ENCODE results near the gene DLGAP4.

DLGAP4 gene

DNA sequence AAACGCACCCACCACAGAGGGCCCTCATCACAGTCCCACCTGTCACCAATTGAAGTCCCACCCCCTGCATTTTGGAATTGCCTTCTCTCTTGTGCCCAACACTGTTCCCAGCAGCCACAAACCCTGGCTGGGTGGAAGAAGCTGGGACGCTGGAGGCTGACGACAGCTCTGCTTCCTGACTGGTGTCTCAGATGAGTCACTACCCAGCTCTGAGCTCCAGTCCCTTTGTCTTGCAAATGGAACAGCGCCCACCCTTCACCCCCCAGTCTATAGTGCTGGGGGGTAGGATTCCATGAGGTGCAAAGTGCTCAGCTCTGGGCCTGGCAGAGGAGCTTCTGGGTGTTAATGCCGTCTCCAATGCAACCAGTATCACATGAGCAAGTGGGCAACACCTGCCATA is 85.3 kb downstream of the DLGAP4 start:
- DNase-seq: no peak

DNA sequence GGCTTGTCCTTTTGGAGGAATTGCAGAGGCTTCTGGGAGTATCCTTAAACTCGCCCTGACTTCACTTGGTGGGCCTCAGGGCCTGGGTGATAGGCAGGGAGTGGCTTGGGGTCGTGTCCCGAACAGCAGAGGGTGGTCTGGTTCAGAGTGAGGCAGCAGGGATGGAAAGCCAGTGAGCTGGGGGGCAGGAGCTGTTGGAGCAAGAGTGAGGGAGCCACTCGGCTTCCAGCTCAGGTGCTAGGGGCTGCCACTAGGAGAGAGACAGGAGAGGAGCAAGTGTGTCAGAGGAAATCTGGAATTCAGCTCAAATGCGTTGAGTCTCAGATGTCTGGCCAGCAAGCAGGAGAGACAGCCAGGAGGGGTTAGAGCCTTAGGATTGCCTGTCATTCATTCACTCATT is 85.8 kb downstream of the DLGAP4 start:
- no peak for DNase-seq

DNA sequence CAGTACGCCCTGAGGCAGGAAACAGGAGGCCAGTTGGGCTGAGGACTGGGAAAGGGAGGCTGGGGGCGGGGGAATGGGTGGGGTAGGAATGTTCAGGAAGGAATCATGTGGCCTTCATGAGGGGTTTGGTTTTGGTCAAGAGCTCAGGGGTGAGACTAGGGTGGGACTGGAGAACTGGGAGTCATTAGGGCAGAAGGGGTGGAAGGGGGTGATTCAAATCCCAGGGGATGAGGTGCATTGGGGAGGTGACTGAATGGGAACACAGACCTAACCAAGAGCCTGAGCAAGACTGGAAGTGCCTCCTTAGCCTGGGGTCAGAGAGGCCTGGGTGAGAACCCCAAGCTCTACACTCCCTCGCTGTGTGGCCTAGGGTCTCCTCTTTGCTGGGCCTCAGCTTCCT is 86.8 kb downstream of the DLGAP4 start:
- no peak for DNase-seq

DNA sequence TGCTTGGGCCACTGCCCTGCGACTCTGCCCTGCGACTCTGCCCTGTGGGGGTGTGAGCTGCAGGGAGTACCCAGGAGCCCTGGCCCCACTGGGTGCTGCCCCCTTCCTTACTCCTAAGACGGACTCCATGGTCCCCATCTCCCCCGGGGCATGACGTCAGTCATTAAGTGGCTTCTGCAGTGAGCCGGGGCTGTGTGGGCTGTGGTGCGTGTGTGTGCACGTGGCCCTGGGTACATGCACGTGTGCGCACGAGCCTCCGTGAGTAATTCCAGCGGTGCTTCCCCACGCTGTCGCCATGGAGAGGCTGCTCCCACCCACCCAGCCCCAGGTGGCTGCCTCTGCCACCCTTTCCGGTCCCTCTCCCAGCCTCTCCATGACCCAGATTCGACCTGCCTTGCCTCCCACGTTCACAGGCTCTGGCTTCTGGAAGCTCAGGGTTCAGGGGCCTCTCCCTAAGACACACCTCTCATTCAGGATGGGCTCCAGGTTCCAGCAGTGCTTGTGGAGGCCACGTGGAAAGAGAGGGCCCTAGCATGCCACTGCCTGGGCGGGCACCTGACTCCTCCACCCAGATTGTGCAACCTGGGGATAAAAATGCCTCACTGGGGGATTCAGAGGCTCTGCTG is 88.3 kb downstream of the DLGAP4 start:
- DNase-seq: no peak

- DNase-seq: no peak
Observed at GRCh38 chr20:36396340-36396739, 90.2 kb downstream of the DLGAP4 start.

- DNase-seq: no peak
Observed at GRCh38 chr20:36396847-36397630, 90.9 kb downstream of the DLGAP4 start.

- DNase-seq: no peak
Observed at GRCh38 chr20:36398515-36398914, 92.4 kb downstream of the DLGAP4 start.

DNA sequence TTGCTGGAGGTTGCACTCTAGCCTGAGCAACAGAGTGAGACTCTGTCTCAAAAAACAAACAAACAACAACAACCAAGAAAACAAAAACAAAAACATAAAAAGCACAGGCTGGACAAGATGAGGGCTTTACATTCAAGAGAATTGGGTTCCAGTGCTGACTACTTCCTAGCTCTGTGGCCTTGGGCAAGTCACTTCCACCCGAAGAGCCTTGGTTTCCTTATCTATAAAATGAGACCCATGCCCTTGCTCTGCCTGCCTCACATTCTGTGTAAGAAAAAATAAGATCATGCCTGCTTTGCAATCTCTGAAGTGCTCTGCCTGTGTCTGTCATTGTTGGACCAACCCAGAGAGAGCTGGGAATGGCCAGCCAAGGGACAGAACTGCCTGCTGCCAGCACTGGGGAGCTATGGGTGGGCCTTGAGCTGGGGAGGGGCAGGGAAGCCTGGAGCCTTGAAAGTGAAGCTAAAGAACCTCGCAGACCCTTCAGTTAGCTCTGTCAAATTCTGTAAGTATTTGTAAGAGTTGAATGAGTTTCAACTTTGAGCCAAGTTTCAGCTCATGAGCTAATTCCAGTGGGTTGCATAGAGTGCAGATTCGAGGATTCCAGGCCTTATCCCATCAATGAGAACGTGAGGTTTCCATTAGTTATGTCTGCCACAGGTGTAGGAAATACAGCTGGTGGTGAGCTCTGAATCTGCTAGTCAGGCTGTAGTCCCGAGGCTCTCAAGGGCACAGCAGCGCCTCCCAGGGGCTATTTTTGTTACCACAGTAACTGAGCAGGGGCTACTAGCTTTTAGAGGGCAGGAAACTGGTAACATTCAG is 93.2 kb downstream of the DLGAP4 start:
- DNase-seq: peak; percentile 66

DNA sequence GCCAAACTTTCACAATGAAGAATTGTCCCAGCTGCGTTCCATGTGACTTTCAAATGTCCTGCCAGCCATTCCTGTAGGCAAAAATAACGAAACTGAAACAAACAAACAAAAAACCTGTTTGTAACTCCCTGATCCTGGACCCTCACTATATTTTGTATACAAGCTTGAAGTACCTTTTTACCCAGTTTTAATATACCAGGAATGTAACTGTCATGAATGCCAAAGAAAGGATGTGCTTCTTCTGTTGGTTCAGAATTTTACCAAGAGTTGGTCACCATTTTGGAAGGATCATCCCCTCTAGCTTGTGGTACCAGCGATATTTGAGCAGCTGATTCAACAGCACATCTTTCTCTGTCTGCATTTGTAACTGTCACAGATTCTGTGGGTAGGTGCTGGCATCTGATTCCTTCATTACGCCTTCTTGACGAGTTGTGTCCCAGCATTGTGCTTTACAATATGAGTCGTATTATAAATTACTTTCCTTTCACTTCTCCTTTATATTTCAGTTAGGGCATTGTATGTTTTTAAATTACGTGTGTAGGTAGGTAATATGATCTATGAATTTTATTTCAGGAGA is 93.9 kb downstream of the DLGAP4 start:
- DNase-seq: no peak

DNA sequence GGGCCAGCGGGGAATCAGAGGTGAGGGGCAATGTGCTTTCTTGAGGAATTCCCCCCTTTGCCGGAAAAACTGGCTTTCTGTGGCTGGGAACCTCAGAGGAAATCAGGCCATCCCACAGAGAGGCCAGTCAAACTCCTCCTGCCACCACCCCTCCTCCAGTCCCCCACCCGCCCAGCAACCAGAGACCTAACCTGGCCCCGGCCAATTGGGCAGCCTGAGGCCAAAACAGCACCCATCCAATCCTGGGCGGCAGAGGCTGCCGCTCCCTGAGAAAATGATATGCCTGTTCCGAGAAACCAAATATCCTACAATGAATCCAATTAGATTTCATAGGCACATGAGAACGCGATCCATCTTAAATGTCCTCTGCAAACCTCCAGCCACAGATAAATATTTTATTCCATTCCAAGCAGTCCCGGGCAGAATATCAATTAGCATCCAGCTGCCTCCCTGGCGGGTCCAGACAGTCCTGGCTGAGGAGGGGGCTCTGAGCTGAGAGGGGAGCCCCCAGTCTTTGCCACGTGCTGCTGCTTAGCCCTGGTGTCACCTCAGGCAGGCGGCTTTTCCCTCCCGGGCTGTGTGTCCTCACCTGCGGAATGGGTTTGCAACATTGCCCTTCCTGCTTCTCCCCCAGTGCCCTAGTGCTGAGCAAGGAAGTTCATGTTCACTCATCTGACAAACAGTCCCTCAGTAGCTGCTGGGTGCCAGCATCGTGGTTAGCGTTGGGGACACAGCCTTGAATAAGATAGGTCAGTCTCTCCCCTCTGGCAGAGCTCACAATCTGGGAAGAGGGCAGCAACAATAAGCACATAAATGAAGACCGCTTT is 95.0 kb downstream of the DLGAP4 start:
- no peak for DNase-seq

- no peak for DNase-seq
Observed at GRCh38 chr20:36402708-36403107, 96.6 kb downstream of the DLGAP4 start.

- DNase-seq: no peak
Observed at GRCh38 chr20:36404435-36404978, 98.4 kb downstream of the DLGAP4 start.

GRCh38 chr20:36405255-36405654 is 99.1 kb downstream of the DLGAP4 start:
- DNase-seq: no peak

GRCh38 chr20:36407199-36407733 is 101.1 kb downstream of the DLGAP4 start:
- no peak for DNase-seq

DNA sequence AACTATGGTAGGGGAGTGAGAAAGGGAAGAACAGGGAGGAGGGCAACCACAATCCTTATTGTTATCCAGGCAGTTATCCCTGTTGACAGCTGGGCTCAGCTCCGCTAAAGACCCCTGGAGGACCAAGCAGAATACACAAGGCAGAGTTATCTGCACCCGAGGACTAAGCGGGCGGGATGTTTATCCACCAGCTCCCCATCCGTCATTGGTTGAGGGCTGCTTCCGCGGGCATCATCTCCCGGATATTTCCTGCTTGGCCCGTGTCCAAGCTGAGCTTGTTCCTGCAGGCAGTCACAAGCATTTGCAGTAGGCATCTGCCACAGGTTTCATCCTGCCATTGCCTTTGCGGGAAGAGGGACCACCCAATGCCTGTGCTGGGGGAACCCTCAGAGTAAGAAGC is 102.1 kb downstream of the DLGAP4 start:
- no peak for DNase-seq

DNA sequence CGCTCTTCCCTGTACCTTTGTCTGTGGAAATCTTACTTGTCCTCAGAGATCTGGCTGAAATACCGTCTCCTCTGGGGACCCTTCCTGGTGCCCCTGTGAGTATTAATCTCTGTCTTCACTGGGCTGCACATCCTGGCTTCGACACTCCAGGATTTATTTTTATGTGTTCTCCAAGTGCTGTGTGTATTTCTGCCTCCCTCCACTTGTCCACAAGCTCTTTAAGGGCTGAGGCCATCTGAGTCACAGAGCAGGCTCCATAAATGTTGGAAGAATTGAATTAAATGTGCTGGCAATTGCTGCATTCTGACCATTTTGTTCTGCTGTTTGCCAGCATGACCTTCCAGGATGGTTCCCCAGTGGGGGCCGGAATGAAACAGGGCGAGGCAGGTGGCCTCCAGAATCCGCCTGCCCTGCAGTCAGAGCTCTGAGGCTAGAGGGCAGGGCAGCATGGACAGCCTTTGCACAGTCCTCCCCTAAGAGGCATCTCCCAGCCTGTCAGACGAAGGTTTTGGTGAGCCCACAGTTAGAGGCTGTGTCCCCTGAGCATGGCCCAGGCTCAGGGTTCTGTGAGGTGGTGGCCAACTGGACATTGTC is 105.8 kb downstream of the DLGAP4 start:
- DNase-seq: no peak

DNA sequence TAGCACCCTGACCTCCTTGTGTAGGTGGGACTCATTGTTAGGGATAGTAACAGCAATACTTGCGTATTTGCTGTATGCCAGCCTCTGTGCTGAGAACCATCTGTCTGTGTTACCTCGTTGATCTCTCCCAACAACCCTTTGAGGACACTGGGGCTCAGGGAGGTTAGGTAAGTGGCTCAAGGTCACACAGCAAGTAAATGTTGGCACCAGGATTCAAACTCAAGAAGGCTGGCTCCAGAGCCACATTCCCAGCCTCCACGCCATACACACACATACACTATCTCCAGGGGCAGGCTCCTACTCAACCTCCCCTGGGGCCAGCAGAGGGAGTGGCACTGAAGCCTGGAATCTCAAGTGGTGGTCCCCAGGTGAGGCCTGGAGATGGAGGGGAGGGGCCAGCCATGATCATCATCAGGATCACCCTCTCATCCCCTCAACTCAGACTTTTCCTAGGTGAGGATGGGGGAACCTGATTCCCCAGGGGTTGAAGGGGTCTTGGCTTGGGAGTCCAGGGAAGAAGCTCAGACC is 109.4 kb downstream of the DLGAP4 start:
- DNase-seq: no peak

GRCh38 chr20:36418711-36419110 is 112.6 kb downstream of the DLGAP4 start:
- no peak for DNase-seq

DNA sequence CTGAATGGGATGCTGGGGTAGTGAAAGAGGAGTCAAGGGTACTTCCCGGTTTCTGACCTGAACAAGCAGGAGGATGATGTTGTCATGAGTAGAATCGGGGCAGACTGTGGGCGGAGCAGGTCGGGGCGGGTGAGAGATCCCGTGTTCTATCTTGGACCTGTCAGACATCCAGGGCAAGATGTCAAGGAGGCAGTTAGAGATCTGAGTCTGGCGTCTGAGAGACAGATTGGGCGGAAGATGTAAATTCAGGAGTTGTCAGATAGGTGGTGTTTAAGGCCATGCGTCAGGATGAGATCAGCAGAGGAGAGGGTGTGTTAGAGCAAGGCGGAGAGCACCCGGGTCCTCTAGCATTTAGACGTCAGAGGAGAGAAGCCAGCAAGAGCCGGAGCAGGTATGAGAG is 115.5 kb downstream of the DLGAP4 start:
- DNase-seq: no peak

- DNase-seq: no peak
Observed at GRCh38 chr20:36424314-36424713, 118.2 kb downstream of the DLGAP4 start.

DNA sequence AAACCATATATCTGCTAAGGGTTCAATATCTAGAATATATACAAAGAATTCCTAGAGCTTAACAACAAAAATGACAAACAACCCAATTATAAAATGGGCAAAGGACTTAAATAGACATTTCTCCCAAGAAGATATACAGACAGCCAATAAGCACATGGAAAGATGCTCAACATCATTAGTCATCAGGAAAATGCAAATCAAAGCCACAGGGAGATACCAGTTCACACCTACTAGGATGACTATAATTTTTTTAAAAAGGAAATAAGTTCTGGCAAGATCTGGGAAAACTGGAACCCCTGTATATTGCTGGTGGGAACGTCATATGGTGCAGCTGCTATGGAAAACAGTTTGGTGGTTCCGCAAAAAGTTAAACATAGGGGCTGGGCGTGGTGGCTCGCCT is 119.0 kb downstream of the DLGAP4 start:
- no peak for DNase-seq

All from hematopoietic multipotent progenitor cell treated with erythropoietin and hydrocortisone succinate and interleukin-3 and kit ligand, for 6 days (in vitro differentiated cells).